B cell (primary cell): Measurements from ENCODE around the gene EBP. TPM values are rescaled to one million over a fixed set of nuclear protein-coding genes. Genes with fewer than 3 reads are reported as not detected.

ENCODE experiments used
- ATAC-seq: fragments of 200-7000 bp; cut with Tn5 transposase; one replicate; pipeline ENCODE4 v1.10.0; 2021; ENCODE audit warnings: low read depth, mild to moderate bottlenecking, moderate number of reproducible peaks, moderate library complexity
- CTCF ChIA-PET: fragments of 350-600 bp; sonication (Branson Sonifier 250); formaldehyde crosslinking; loops from one replicate; lab custom pipeline; 2021; ENCODE audit warnings: antibody characterized with exemption, inconsistent platforms; lab: Charles Lee
- POLR2A ChIA-PET: fragments of 350-600 bp; sonication (Branson Sonifier 250); formaldehyde crosslinking; loops from one replicate; lab custom pipeline; 2021; ENCODE audit warnings: antibody characterized with exemption; lab: Charles Lee
- DNase-seq: peaks from one replicate; pipeline ENCODE4 v3.0.0; 2013
- H2AFZ ChIP-seq: 2 replicates; pipeline ENCODE4 v1.6.1; 2012; ENCODE audit warnings: mild to moderate bottlenecking, low read depth, low read length; ENCODE audit not compliant: insufficient read depth, poor library complexity, severe bottlenecking
- H3K27ac ChIP-seq, 2 donors: 1 replicate in 1 of 2; 2 replicates in 1 of 2; pipeline ENCODE4 v1.5.1; 2012 to 2013; ENCODE audit warnings: low read length in 2 of 2, mild to moderate bottlenecking in 2 of 2, moderate library complexity in 1 of 2
- H3K27me3 ChIP-seq, 4 experiments: fragments of 200-600 bp in 1 of 4; sonication (generic) in 1 of 4; replicated peaks in 1 of 4; 1 replicate in 2 of 4; 2 replicates in 2 of 4; pipeline versions ENCODE4 v1.6.1 to v1.7.0; 2013 to 2016; ENCODE audit warnings: low read length in 3 of 4, mild to moderate bottlenecking in 2 of 4, mixed read lengths in 1 of 4, moderate library complexity in 1 of 4; ENCODE audit not compliant: insufficient read depth in 4 of 4, control insufficient read depth in 3 of 4; ENCODE audit errors: control extremely low read depth in 1 of 4
- H3K36me3 ChIP-seq, 2 experiments: replicated peaks in 1 of 2; 1 replicate in 1 of 2; 2 replicates in 1 of 2; pipeline versions ENCODE4 v1.6.1 to v1.7.1; 2013; ENCODE audit warnings: low read length in 1 of 2; ENCODE audit not compliant: insufficient read depth in 2 of 2, control insufficient read depth in 1 of 2; ENCODE audit errors: control extremely low read depth in 1 of 2, extremely low read depth in 1 of 2
- H3K4me1 ChIP-seq, 2 donors: fragments of 200-600 bp in 1 of 2; sonication (generic) in 1 of 2; 1 replicate in 1 of 2; 2 replicates in 1 of 2; pipeline versions ENCODE4 v1.5.1 to v1.6.1; 2013 to 2017; ENCODE audit warnings: low read length in 2 of 2; ENCODE audit not compliant: control insufficient read depth in 2 of 2, insufficient read depth in 2 of 2
- H3K4me2 ChIP-seq: replicated peaks from 2 replicates; pipeline ENCODE3; 2012; ENCODE audit warnings: mild to moderate bottlenecking, low read depth, low read length; ENCODE audit not compliant: poor library complexity, severe bottlenecking
- H3K4me3 ChIP-seq, 5 experiments: fragments of 200-600 bp in 1 of 5; sonication (generic) in 1 of 5; 1 replicate in 3 of 5; 2 replicates in 2 of 5; pipeline versions ENCODE4 v1.5.1 to v1.7.0; 2011 to 2016; ENCODE audit warnings: low read length in 4 of 5, mild to moderate bottlenecking in 4 of 5, low read depth in 2 of 5, control low read depth in 1 of 5, moderate library complexity in 1 of 5; ENCODE audit not compliant: insufficient read depth in 1 of 5; ENCODE audit errors: control extremely low read depth in 1 of 5, extremely low read depth in 1 of 5
- H3K79me2 ChIP-seq: fragments of 200-600 bp; sonication (generic); one replicate; pipeline ENCODE4 v1.6.0; 2016; ENCODE audit warnings: low read length; ENCODE audit not compliant: control insufficient read depth, insufficient read depth
- H3K9ac ChIP-seq: fragments of 200-600 bp; sonication (generic); 2 replicates; pipeline ENCODE4 v1.6.1; 2017; ENCODE audit warnings: mild to moderate bottlenecking, low read length, moderate library complexity
- H3K9me3 ChIP-seq, 3 donors: one replicate each; pipeline versions ENCODE4 v1.6.1 to v1.7.1; 2013; ENCODE audit warnings: low read length in 2 of 3; ENCODE audit not compliant: control insufficient read depth in 2 of 3, insufficient read depth in 1 of 3; ENCODE audit errors: control extremely low read depth in 1 of 3
- H4K20me1 ChIP-seq: 2 replicates; pipeline ENCODE4 v1.6.0; 2012; ENCODE audit warnings: mild to moderate bottlenecking, low read length; ENCODE audit not compliant: insufficient read depth, control insufficient read depth, poor library complexity, severe bottlenecking
- H3K27ac Mint-ChIP-seq: one replicate; pipeline ENCODE4 v1.8.0; 2021; ENCODE audit warnings: mixed read lengths
- H3K27me3 Mint-ChIP-seq: one replicate; pipeline ENCODE4 v1.8.0; 2021; ENCODE audit warnings: mixed read lengths
- H3K4me1 Mint-ChIP-seq: one replicate; pipeline ENCODE4 v1.8.0; 2021; ENCODE audit warnings: mixed read lengths
- H3K4me3 Mint-ChIP-seq: one replicate; pipeline ENCODE4 v1.8.0; 2021; ENCODE audit warnings: mixed read lengths
- H3K9me3 Mint-ChIP-seq: one replicate; pipeline ENCODE4 v1.8.0; 2022; ENCODE audit warnings: mixed read lengths; ENCODE audit not compliant: insufficient read depth
- CTCF ChIP-seq: fragments of 200-600 bp; IDR thresholded peaks from one replicate; pipeline ENCODE4 v1.8.0; 2022; ENCODE audit warnings: antibody characterized with exemption, mild to moderate bottlenecking
- EZH2 ChIP-seq: IDR thresholded peaks from 2 replicates; pipeline ENCODE4 v1.6.1; 2012; ENCODE audit warnings: borderline replicate concordance, low read depth, mild to moderate bottlenecking, moderate library complexity, low read length; ENCODE audit not compliant: insufficient read depth, poor library complexity, severe bottlenecking
- WGBS: methylation state at CpG from one replicate; pipeline ENCODE4 v1.1.5; 2013; ENCODE audit warnings: missing lambda C conversion rate; ENCODE audit not compliant: insufficient coverage; 5-methylcytosine and 5-hydroxymethylcytosine counted together
- intact Hi-C: fragments of 100-400 bp; cut with micrococcal nuclease; formaldehyde crosslinking; loops from one replicate; pipeline ENCODE4 v1.10.0; 2022
- polyA plus RNA-seq: library from polyadenylated mRNA; depleted of rRNA; stranded (reverse); fragments of >200 nt; gene quantifications from 2 replicates; pipeline ENCODE4 v1.2.3, GENCODE V29; 2012
- total RNA-seq, 2 donors: library from RNA; stranded (reverse); fragments of 120-200 nt in 1 of 2; gene quantifications; 1 replicate in 1 of 2; 2 replicates in 1 of 2; pipeline versions ENCODE4 v1.2.3 to v1.2.4, GENCODE V29; 2013 to 2022

Gene EBP
- total and polyA plus RNA-seq, 2 donors (not counting 1 experiment from before 2014, with no cell fraction given): 27.9 to 60.8 TPM

- Histone ChIP-seq H3K27ac (no peak overlapping the region), H3K79me2 (no peaks in the 10 kb centered on the region), H3K27me3 (peaks cover 0 to 2% (median 0%) of the 10 kb centered on the region in 4 experiments), H3K4me1 (no peaks in the 10 kb centered on the region), H2AFZ (no peak overlapping the region), H3K36me3 (no peaks in the 10 kb centered on the region), H4K20me1 (no peaks in the 10 kb centered on the region), H3K9ac (no peak overlapping the region), H3K9me3 (no peaks in the 10 kb centered on the region), H3K4me2 (no peak overlapping the region), H3K4me3 (no peak overlapping the region)
- intact Hi-C loops: no loop called here
- DNase-seq (no peak), ATAC-seq (no peak)
- TF ChIP-seq EZH2 (no peak), CTCF (no peak)
- ChIA-PET POLR2A (no interaction called here), CTCF (no interaction called here)
- Mint-ChIP-seq H3K4me3 (no peak overlapping the region), H3K4me1 (no peaks in the 10 kb centered on the region), H3K27ac (no peak overlapping the region), H3K9me3 (no peaks in the 10 kb centered on the region), H3K27me3 (peaks cover 4% of the 10 kb centered on the region)
- WGBS: 68% methylated on average over 5 of the region's 6 CpGs
These were observed 23.2 kb upstream of the EBP start for GRCh38 chrX:48498374-48498809.

GRCh38 chrX:48504261-48504660 lies 17.3 kb upstream of the EBP start:
- Histone ChIP-seq H3K27me3 (no peaks in the 10 kb centered on the region), H3K9me3 (no peaks in the 10 kb centered on the region), H3K4me2 (no peak overlapping the region), H4K20me1 (no peaks in the 10 kb centered on the region), H3K36me3 (no peaks in the 10 kb centered on the region), H3K9ac (no peak overlapping the region), H3K27ac (no peak overlapping the region), H3K79me2 (no peaks in the 10 kb centered on the region), H3K4me1 (peaks cover 3 to 8% of the 10 kb centered on the region in 2 donors), H2AFZ (no peak overlapping the region), H3K4me3 (no peak overlapping the region)
- DNase-seq (no peak), ATAC-seq (no peak)
- ChIA-PET POLR2A (interaction anchor here (0.6 kb wide), 1 partner anchor 18 kb away, joined by 9 read pairs; no protein-coding TSS in a partner anchor), CTCF (no interaction called here)
- TF ChIP-seq EZH2: no peak
- TF ChIP-seq CTCF: no peak
- H3K27me3 Mint-ChIP-seq: no peaks in the 10 kb centered on the region
- no CpG with 5 or more reads among the region's 7 CpGs for WGBS
- H3K4me3 Mint-ChIP-seq: no peak overlapping the region
- no peaks in the 10 kb centered on the region for H3K9me3 Mint-ChIP-seq
- intact Hi-C loops: no loop called here
- H3K27ac Mint-ChIP-seq: no peak overlapping the region
- H3K4me1 Mint-ChIP-seq: peaks cover 4% of the 10 kb centered on the region
